ENCODE measurements around the gene CDH23.
"Not testable (repeated sequence)": the region's sequence is repeated elsewhere in the genome, so short reads cannot be mapped to it uniquely, and the experiment has no call there.

Gene CDH23

DNA sequence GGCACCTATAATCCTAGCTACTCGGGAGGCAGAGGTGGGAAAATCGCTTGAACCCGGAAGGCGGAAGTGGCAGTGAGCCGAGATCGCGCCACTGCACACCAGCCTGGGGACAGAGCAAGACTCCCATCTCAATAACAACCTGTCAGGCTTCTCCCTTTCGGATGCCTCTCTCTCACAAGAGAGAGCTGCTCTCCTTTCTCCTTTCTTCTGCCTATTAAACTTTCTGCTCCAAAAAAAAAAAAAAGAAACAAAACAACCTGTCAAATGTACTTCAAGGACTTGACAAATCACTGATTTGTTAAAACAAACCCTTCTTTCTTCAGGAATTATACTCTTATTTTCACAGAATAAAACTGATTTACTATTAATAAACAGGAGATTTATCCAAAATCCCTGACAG lies 450.7 kb downstream of the CDH23 start:
- Histone ChIP-seq H3K4me3 (ENCODE audit: low read depth in 1 of 2, low read length in 2 of 2) (no peak overlapping the region), H3K9me3 (ENCODE audit: control insufficient read depth in 1 of 2, low read length in 2 of 2) (no peaks in the 10 kb centered on the region), H3K36me3 (ENCODE audit: control insufficient read depth in 1 of 2, insufficient read depth in 2 of 2, low read length in 2 of 2) (no peaks in the 10 kb centered on the region), H3K4me1 (ENCODE audit: control insufficient read depth in 1 of 2, insufficient read depth in 2 of 2, low read length in 2 of 2) (peaks cover 25 to 28% of the 10 kb centered on the region in 2 donors), H3K9ac (ENCODE audit: low read depth in 1 of 2, low read length in 2 of 2) (no peak overlapping the region), H3K27ac (ENCODE audit: low read depth, low read length) (no peak overlapping the region), H3K27me3 (ENCODE audit: control insufficient read depth in 1 of 2, insufficient read depth in 2 of 2, low read length in 2 of 2) (no peaks in the 10 kb centered on the region)

DNA sequence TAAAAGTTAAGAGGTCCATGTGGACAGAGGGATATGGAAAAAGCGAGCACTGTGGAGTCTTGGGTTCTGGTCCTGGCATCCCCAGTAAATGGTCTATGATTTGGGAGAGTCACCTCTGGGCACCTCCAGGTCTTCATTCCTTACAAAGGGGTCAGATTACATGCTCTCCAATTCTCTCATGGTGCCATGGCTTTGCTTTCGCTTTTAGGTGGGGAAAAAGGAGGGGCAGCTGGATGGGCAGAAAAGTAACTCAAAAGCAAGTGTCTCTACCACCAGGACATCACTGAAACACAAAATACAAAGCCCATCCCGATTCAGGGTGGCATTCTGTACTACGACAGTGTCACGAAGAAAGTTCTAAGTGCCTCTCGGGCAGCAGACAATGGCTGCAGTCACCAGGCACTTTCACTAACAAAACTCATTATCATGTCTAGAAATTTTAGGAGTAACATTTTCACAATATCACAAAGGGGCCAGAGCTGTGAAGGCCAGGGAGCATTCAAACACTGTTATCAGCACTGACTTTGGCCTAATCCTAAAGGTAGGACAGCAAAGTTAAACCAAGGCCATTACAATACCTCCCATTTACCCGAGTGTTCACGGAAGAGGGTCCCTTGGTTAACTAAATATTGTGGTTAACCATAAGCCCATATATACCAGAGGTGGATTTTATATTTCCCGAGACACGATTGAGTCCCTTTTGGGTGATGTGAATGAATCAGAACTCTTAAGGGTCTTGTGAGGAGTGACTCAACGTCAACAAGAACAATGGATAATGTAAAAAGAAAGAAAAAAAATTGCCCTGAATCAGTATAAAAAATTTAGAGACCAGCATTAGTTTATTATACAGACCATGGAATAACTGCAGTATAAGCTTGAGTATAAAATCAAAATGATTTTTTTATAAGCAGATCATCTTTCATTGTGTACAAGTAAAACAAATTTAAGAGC lies 451.9 kb downstream of the CDH23 start:
- H3K27ac ChIP-seq (ENCODE audit: low read depth, low read length): no peak overlapping the region
- H3K9ac ChIP-seq (ENCODE audit: low read depth in 1 of 2, low read length in 2 of 2): peak overlapping the region in 1 of 2 donors; percentile 26
- no peaks in the 10 kb centered on the region for H3K36me3 ChIP-seq (ENCODE audit: control insufficient read depth in 1 of 2, insufficient read depth in 2 of 2, low read length in 2 of 2)
- H3K27me3 ChIP-seq (ENCODE audit: control insufficient read depth in 1 of 2, insufficient read depth in 2 of 2, low read length in 2 of 2): no peaks in the 10 kb centered on the region
- no peaks in the 10 kb centered on the region for H3K9me3 ChIP-seq (ENCODE audit: control insufficient read depth in 1 of 2, low read length in 2 of 2)
- H3K4me3 ChIP-seq (ENCODE audit: low read depth in 1 of 2, low read length in 2 of 2): peak overlapping the region; percentile 15 to 18
- peaks cover 23 to 25% of the 10 kb centered on the region in 2 donors for H3K4me1 ChIP-seq (ENCODE audit: control insufficient read depth in 1 of 2, insufficient read depth in 2 of 2, low read length in 2 of 2)

DNA sequence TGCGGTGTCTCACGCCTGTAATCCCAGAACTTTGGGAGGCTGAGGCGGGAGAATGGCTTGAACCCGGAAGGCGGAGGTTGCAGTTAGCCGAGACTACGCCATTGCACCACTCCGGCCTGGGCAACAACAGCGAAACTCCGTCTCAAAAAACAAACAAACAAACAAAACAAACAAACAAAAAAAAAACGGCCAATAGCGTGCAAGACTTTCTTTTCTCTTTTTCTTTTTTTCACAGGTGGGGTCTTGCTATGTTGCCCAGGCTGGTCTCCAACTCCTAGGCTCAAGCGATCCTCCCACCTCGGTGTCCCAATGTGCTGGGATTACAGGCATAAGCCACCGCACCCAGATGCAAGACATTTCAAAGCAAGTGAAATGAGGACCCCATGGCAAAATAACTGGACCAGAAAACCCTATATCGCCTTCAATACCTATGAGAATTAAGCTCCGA lies 452.8 kb downstream of the CDH23 start:
- Histone ChIP-seq H3K4me1 (ENCODE audit: control insufficient read depth in 1 of 2, insufficient read depth in 2 of 2, low read length in 2 of 2) (peaks cover 23 to 25% of the 10 kb centered on the region in 2 donors), H3K36me3 (ENCODE audit: control insufficient read depth in 1 of 2, insufficient read depth in 2 of 2, low read length in 2 of 2) (no peaks in the 10 kb centered on the region), H3K9ac (ENCODE audit: low read depth in 1 of 2, low read length in 2 of 2) (no peak overlapping the region), H3K4me3 (ENCODE audit: low read depth in 1 of 2, low read length in 2 of 2) (peak overlapping the region in 1 of 2 donors; percentile 21), H3K27ac (ENCODE audit: low read depth, low read length) (no peak overlapping the region), H3K27me3 (ENCODE audit: control insufficient read depth in 1 of 2, insufficient read depth in 2 of 2, low read length in 2 of 2) (no peaks in the 10 kb centered on the region), H3K9me3 (ENCODE audit: control insufficient read depth in 1 of 2, low read length in 2 of 2) (no peaks in the 10 kb centered on the region)

DNA sequence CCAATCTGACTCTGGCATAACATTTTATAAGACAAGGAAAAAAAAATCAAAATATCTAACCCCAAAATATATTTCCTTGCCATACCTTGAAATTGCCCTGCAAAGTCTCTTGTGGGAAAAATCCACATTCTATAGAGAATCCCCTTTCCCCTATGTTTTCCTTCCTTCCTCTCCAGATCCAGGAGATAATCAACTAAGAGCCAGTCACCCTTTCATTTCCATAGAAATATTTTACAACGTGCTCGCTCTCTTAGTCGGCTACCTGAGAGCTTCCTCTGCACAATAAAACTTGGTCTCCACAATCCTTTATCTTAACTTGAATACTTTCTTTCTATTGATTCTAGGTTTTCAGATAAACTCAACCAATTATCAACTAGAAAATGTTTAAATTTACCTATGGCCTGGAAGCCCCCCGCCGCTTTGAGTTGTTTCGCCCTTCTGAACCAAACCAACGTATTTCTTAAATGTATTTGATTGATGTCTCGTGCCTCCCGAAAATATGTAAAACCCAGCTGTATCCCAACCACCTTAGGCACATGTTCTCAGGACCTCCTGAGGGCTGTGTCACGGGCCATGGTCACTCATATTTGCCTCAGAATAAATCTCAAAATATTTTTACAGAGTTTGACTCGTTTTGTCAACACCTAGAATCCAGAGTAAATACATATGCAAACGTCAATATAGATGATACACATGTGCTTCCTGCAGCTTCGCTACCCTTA lies 453.5 kb downstream of the CDH23 start:
- H3K27me3 ChIP-seq (ENCODE audit: control insufficient read depth in 1 of 2, insufficient read depth in 2 of 2, low read length in 2 of 2): no peaks in the 10 kb centered on the region
- peaks cover 23 to 25% of the 10 kb centered on the region in 2 donors for H3K4me1 ChIP-seq (ENCODE audit: control insufficient read depth in 1 of 2, insufficient read depth in 2 of 2, low read length in 2 of 2)
- H3K9me3 ChIP-seq (ENCODE audit: control insufficient read depth in 1 of 2, low read length in 2 of 2): no peaks in the 10 kb centered on the region
- peak overlapping the region; percentile 94 for H3K27ac ChIP-seq (ENCODE audit: low read depth, low read length)
- no peaks in the 10 kb centered on the region for H3K36me3 ChIP-seq (ENCODE audit: control insufficient read depth in 1 of 2, insufficient read depth in 2 of 2, low read length in 2 of 2)
- H3K9ac ChIP-seq (ENCODE audit: low read depth in 1 of 2, low read length in 2 of 2): peak overlapping the region; percentile 92 to 98
- H3K4me3 ChIP-seq (ENCODE audit: low read depth in 1 of 2, low read length in 2 of 2): peak overlapping the region; percentile 98

DNA sequence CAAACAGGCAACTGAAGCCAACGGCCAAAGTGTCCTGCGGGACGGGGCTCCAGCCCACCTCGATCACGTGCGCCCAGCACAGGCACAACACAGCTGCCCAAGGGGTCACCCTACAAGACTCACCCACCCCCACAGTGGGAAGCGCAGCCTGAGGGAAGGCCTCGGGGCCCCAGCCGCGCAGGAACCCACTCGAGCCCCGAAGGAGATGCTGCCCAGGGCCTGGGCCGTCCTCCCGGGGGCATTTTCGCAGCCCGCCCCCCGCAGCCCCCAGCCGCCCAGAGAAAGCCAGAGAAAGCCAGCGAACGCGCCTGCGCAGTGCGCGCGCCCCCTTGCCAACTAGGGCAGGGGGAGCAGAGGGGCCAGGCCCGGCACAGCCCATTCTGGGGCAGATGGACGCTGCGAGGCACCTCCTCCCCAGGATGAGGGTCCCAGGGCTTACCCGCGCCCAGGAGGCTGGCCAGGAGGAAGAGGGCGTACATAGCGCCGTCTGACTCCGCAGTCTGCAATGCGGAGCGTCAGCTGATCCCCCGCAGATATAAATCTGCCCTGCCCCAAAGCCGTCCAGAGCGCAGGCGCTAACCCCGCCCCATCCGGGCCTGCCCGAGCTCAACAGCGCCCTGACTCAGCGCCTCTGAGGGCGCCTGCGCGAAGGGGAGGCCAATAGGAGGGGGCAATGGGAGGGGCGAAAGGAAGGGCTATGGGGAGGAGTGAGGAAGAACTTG lies 454.2 kb downstream of the CDH23 start, which contains the start of gene PSAP:
Gene PSAP (minus strand): TSS at position 509 of the 722 bp plus-strand sequence. CDS start 30 bp downstream, at position 479.
- Histone ChIP-seq H3K27me3 (ENCODE audit: control insufficient read depth in 1 of 2, insufficient read depth in 2 of 2, low read length in 2 of 2) (no peaks in the 10 kb centered on the region), H3K27ac (ENCODE audit: low read depth, low read length) (peak within 1 kb of the TSS; percentile 94), H3K4me3 (ENCODE audit: low read depth in 1 of 2, low read length in 2 of 2) (peak within 1 kb of the TSS; percentile 98), H3K9me3 (ENCODE audit: control insufficient read depth in 1 of 2, low read length in 2 of 2) (no peaks in the 10 kb centered on the region), H3K4me1 (ENCODE audit: control insufficient read depth in 1 of 2, insufficient read depth in 2 of 2, low read length in 2 of 2) (peaks cover 23 to 25% of the 10 kb centered on the region in 2 donors), H3K36me3 (ENCODE audit: control insufficient read depth in 1 of 2, insufficient read depth in 2 of 2, low read length in 2 of 2) (no peaks in the 10 kb centered on the region), H3K9ac (ENCODE audit: low read depth in 1 of 2, low read length in 2 of 2) (peak within 1 kb of the TSS; percentile 92 to 98)

DNA sequence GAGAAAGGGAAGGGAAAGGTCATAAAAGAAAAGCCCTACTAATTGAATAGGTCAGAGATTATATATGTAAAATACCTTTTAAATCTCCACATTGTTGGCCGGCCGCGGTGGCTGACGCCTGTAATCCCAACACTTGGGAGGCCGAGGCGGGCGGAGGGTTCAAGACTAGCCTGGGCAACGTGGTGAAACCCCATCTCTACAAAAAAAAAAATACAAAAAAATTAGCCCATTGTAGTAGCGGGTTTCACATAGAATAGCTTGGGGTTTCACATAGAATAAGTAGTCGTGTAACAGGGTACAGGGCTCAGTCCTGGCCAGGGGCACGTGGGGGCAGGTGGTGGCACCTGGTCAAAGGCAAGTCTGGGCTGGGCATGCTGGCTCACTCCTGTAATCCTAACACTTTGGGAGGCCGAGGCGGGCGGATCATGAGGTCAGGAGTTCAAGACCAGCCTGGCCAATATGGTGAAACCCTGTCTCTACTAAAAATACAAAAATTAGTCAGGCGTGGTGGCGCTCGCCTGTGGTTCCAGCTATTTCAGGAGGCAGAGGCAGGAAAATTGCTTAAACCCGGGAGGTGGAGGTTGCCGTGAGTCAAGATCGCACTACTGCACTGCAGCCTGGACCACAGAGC lies 454.9 kb downstream of the CDH23 start:
- not testable (repeated sequence) for H3K36me3 ChIP-seq (ENCODE audit: control insufficient read depth in 1 of 2, insufficient read depth in 2 of 2, low read length in 2 of 2); H3K9me3 ChIP-seq (ENCODE audit: control insufficient read depth in 1 of 2, low read length in 2 of 2); H3K27ac ChIP-seq (ENCODE audit: low read depth, low read length); H3K27me3 ChIP-seq (ENCODE audit: control insufficient read depth in 1 of 2, insufficient read depth in 2 of 2, low read length in 2 of 2)
- Histone ChIP-seq H3K9ac (ENCODE audit: low read depth in 1 of 2, low read length in 2 of 2) (peak overlapping the region in 1 of 2 donors; percentile 25), H3K4me3 (ENCODE audit: low read depth in 1 of 2, low read length in 2 of 2) (peak overlapping the region; percentile 53 to 98), H3K4me1 (ENCODE audit: control insufficient read depth in 1 of 2, insufficient read depth in 2 of 2, low read length in 2 of 2) (peaks cover 23 to 25% of the 10 kb centered on the region in 2 donors)

DNA sequence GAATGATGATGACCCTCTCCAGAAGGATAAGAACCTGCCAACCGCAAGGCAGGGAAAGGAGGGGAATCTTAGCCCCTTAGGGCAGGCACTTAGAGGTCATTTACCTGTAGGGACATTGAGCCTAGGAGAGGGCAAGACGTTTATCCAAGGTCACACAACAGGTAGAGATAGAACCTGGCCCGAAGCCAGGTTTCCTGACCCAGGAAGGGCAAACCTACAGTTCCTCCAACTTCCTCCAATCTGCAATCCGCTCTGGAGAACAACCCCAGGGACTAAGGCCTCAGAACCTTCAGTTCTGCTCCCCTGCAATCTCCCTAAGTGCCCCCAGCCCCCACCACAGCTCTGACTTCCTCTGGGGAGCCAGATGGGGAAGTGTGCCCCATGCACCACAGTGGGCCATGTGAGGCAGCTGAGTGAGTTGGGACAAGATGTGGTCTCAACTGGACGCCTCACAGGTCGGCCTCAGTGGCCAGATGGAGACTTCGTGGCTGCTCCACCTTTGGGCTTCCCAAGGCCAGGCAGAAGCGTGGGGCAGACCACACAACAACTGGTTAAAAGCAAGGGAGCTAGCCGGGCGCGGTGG lies 455.7 kb downstream of the CDH23 start:
- Histone ChIP-seq H3K9ac (ENCODE audit: low read depth in 1 of 2, low read length in 2 of 2) (no peak overlapping the region), H3K36me3 (ENCODE audit: control insufficient read depth in 1 of 2, insufficient read depth in 2 of 2, low read length in 2 of 2) (no peaks in the 10 kb centered on the region), H3K4me1 (ENCODE audit: control insufficient read depth in 1 of 2, insufficient read depth in 2 of 2, low read length in 2 of 2) (peaks cover 17 to 25% of the 10 kb centered on the region in 2 donors), H3K27ac (ENCODE audit: low read depth, low read length) (no peak overlapping the region), H3K4me3 (ENCODE audit: low read depth in 1 of 2, low read length in 2 of 2) (no peak overlapping the region), H3K9me3 (ENCODE audit: control insufficient read depth in 1 of 2, low read length in 2 of 2) (no peaks in the 10 kb centered on the region), H3K27me3 (ENCODE audit: control insufficient read depth in 1 of 2, insufficient read depth in 2 of 2, low read length in 2 of 2) (no peaks in the 10 kb centered on the region)

DNA sequence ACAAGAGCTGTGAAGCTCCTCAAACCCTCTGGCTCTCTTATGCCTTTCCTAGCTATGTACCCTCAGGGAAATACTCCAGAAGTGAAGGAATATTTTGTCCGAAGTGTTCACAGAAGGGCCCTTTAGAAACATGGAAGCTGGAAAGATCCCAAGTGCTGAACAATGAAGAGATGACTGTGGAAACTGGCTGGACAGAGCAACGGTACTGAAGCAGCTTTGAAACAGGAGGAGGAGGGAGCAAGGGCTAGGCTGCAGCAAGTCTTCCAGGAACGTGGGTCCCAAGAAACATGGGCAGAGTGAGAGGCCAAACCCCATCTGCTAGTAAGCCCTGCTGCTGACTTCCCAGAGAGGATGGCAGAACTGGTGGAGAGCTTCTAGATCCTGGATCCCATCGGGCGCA lies 457.3 kb downstream of the CDH23 start:
- no peaks in the 10 kb centered on the region for H3K36me3 ChIP-seq (ENCODE audit: control insufficient read depth in 1 of 2, insufficient read depth in 2 of 2, low read length in 2 of 2)
- no peaks in the 10 kb centered on the region for H3K27me3 ChIP-seq (ENCODE audit: control insufficient read depth in 1 of 2, insufficient read depth in 2 of 2, low read length in 2 of 2)
- H3K9ac ChIP-seq (ENCODE audit: low read depth in 1 of 2, low read length in 2 of 2): no peak overlapping the region
- no peaks in the 10 kb centered on the region for H3K9me3 ChIP-seq (ENCODE audit: control insufficient read depth in 1 of 2, low read length in 2 of 2)
- H3K27ac ChIP-seq (ENCODE audit: low read depth, low read length): no peak overlapping the region
- peaks cover 10 to 11% of the 10 kb centered on the region in 2 donors for H3K4me1 ChIP-seq (ENCODE audit: control insufficient read depth in 1 of 2, insufficient read depth in 2 of 2, low read length in 2 of 2)
- no peak overlapping the region for H3K4me3 ChIP-seq (ENCODE audit: low read depth in 1 of 2, low read length in 2 of 2)

DNA sequence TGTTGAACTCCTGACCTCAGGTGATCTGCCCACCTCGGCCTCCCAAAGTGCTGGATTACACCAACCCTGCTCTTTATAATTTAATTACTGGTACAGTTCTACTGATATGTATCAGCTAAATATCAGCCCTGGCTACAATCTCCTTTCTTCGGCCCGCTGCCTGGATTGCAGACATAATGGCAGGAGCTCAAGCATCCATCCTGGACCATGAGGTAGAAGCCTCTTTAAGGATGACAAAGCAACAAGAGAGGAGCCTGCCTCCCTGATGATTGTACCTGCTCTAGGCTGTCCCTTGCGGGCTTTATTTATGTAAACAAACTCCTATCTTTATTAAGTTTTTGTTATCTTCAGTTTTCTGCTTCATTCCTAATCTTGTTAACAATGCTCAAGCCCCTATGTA lies 459.9 kb downstream of the CDH23 start:
- H3K36me3 ChIP-seq (ENCODE audit: control insufficient read depth in 1 of 2, insufficient read depth in 2 of 2, low read length in 2 of 2): no peaks in the 10 kb centered on the region
- peaks cover 18% of the 10 kb centered on the region in 2 donors for H3K4me1 ChIP-seq (ENCODE audit: control insufficient read depth in 1 of 2, insufficient read depth in 2 of 2, low read length in 2 of 2)
- H3K27me3 ChIP-seq (ENCODE audit: control insufficient read depth in 1 of 2, insufficient read depth in 2 of 2, low read length in 2 of 2): no peaks in the 10 kb centered on the region
- H3K4me3 ChIP-seq (ENCODE audit: low read depth in 1 of 2, low read length in 2 of 2): no peak overlapping the region
- no peak overlapping the region for H3K27ac ChIP-seq (ENCODE audit: low read depth, low read length)
- H3K9ac ChIP-seq (ENCODE audit: low read depth in 1 of 2, low read length in 2 of 2): no peak overlapping the region
- H3K9me3 ChIP-seq (ENCODE audit: control insufficient read depth in 1 of 2, low read length in 2 of 2): no peaks in the 10 kb centered on the region
